Measurements from ENCODE around the gene CHN1.

Gene CHN1

GRCh38 chr2:175009917-175010621 is 4.9 kb upstream of the CHN1 start:
- DNase-seq: no peak

GRCh38 chr2:175008801-175009495 is 3.8 kb upstream of the CHN1 start:
- DNase-seq: no peak

- no peak for DNase-seq
Observed at GRCh38 chr2:175008009-175008408, 2.8 kb upstream of the CHN1 start.

- DNase-seq: no peak
Observed at GRCh38 chr2:175007510-175007909, 2.3 kb upstream of the CHN1 start.

GRCh38 chr2:175006281-175006680 is 1.1 kb upstream of the CHN1 start:
- DNase-seq: no peak

- no peak for DNase-seq
Observed at GRCh38 chr2:175005733-175006264, 618 bp upstream of the CHN1 start.

- DNase-seq: no peak
Observed at GRCh38 chr2:175004730-175004979, 526 bp downstream of the CHN1 start.

GRCh38 chr2:175003875-175004729 is 1.1 kb downstream of the CHN1 start:
- DNase-seq: no peak

GRCh38 chr2:175002547-175003274 is 2.5 kb downstream of the CHN1 start:
- no peak for DNase-seq

- no peak for DNase-seq
Observed at GRCh38 chr2:175001566-175001965, 3.6 kb downstream of the CHN1 start.

GRCh38 chr2:174997110-174997509 is 8.1 kb downstream of the CHN1 start:
- no peak for DNase-seq

- DNase-seq: no peak
Observed at GRCh38 chr2:174996622-174997021, 8.6 kb downstream of the CHN1 start.

- DNase-seq: no peak
Observed at GRCh38 chr2:174994381-174994780, 10.8 kb downstream of the CHN1 start.

- no peak for DNase-seq
Observed at GRCh38 chr2:174992886-174993285, 12.3 kb downstream of the CHN1 start.

- DNase-seq: peak; percentile 51
Observed at GRCh38 chr2:174985614-174986013, 19.6 kb downstream of the CHN1 start.

GRCh38 chr2:174984561-174984960 is 20.6 kb downstream of the CHN1 start:
- no peak for DNase-seq

- peak; percentile 46 for DNase-seq
Observed at GRCh38 chr2:174981331-174981730, 23.9 kb downstream of the CHN1 start.

GRCh38 chr2:174979996-174980395 is 25.2 kb downstream of the CHN1 start:
- no peak for DNase-seq

- no peak for DNase-seq
Observed at GRCh38 chr2:174977364-174977763, 27.8 kb downstream of the CHN1 start.

- DNase-seq: no peak
Observed at GRCh38 chr2:174974131-174974530, 31.1 kb downstream of the CHN1 start.

- peak; percentile 88 for DNase-seq
Observed at GRCh38 chr2:174972924-174973323, 32.3 kb downstream of the CHN1 start.

- DNase-seq: peak; percentile 92
Observed at GRCh38 chr2:174971868-174972781, 33.1 kb downstream of the CHN1 start.

Measured in fibroblast of skin of scalp (primary cell).